NB4 (cell line): ENCODE data around the gene GRM7.

ENCODE experiments used
- DNase-seq: peaks from one replicate; pipeline ENCODE4 v3.0.0; 2010; ENCODE audit warnings: low read depth
- H3K4me3 ChIP-seq: one replicate; pipeline ENCODE4 v1.5.1; 2011; ENCODE audit warnings: mild to moderate bottlenecking, low read depth, low read length, moderate library complexity
- CTCF ChIP-seq: IDR thresholded peaks from one replicate; pipeline ENCODE4 v1.5.1; 2012; ENCODE audit warnings: low read depth, low read length
- MAX ChIP-seq: IDR thresholded peaks from 2 replicates; pipeline ENCODE4 v1.6.1; 2011; ENCODE audit warnings: low read depth, low read length
- MYC ChIP-seq: IDR thresholded peaks from 2 replicates; pipeline ENCODE4 v1.6.1; 2011; ENCODE audit warnings: low read depth, low read length
- POLR2A ChIP-seq: IDR thresholded peaks from 2 replicates; pipeline ENCODE4 v1.6.1; 2011; ENCODE audit warnings: mild to moderate bottlenecking; ENCODE audit not compliant: insufficient read length; ENCODE audit errors: extremely low read depth

GRM7 gene

GRCh38 chr3:6857510-6857909, 3.4 kb upstream of the GRM7 start:
- no peak overlapping the region for H3K4me3 ChIP-seq
- no peak for DNase-seq
- TF ChIP-seq POLR2A (no peak), MYC (no peak), CTCF (no peak), MAX (no peak)

GRCh38 chr3:6860149-6860953, 564 bp upstream of the GRM7 start:
- DNase-seq, result no peak
- H3K4me3 ChIP-seq, result no peak overlapping the region
- no peak for TF ChIP-seq POLR2A
- TF ChIP-seq MAX, result no peak
- TF ChIP-seq CTCF, result no peak
- no peak for TF ChIP-seq MYC

GRCh38 chr3:6861625-6862000, 698 bp downstream of the GRM7 start:
- H3K4me3 ChIP-seq, result no peak overlapping the region
- no peak for TF ChIP-seq MYC
- TF ChIP-seq CTCF, result no peak
- no peak for TF ChIP-seq MAX
- TF ChIP-seq POLR2A, result no peak
- DNase-seq, result no peak

- no peak overlapping the region for H3K4me3 ChIP-seq
- no peak for TF ChIP-seq CTCF
- DNase-seq, result no peak
Measured at GRCh38 chr3:6862041-6862879, 1.3 kb downstream of the GRM7 start.

GRCh38 chr3:6862880-6863195, 1.9 kb downstream of the GRM7 start:
- no peak overlapping the region for H3K4me3 ChIP-seq
- no peak for TF ChIP-seq CTCF
- DNase-seq, result no peak

- no peak overlapping the region for H3K4me3 ChIP-seq
- TF ChIP-seq MYC (no peak), CTCF (no peak), MAX (no peak), POLR2A (no peak)
- DNase-seq, result no peak
Measured at GRCh38 chr3:6867269-6867668, 6.4 kb downstream of the GRM7 start.
